Heart left ventricle (tissue), 16 donors: ENCODE data around the gene DHX32. TPM values are rescaled to one million over a fixed set of nuclear protein-coding genes. Genes with fewer than 3 reads are reported as not detected.

ENCODE experiments used
- ATAC-seq, 4 donors: fragments of 200-7000 bp; cut with Tn5 transposase; one replicate each; pipeline ENCODE4 v1.9.1; 2020 to 2022; ENCODE audit warnings: moderate library complexity in 4 of 4, mild to moderate bottlenecking in 3 of 4, moderate number of reproducible peaks in 1 of 4
- DNase-seq, 5 donors: peaks; one replicate each; pipeline ENCODE4 v3.0.0-alpha.2; 2020
- H3K27ac ChIP-seq, 12 donors: fragments of 200-600 bp; sonication (generic) in 4 of 12; one replicate each; pipeline versions ENCODE4 v1.5.0 to v1.8.0; 2016 to 2022; ENCODE audit warnings: mild to moderate bottlenecking in 2 of 12
- H3K27me3 ChIP-seq, 9 donors: fragments of 200-600 bp; sonication (generic) in 2 of 9; one replicate each; pipeline versions ENCODE4 v1.5.1 to v1.8.0; 2016 to 2022; ENCODE audit warnings: mild to moderate bottlenecking in 3 of 9
- H3K36me3 ChIP-seq, 9 donors: fragments of 200-600 bp; sonication (generic) in 2 of 9; one replicate each; pipeline versions ENCODE4 v1.5.0 to v1.8.0; 2018 to 2022; ENCODE audit warnings: mild to moderate bottlenecking in 2 of 9
- H3K4me1 ChIP-seq, 12 donors: fragments of 200-600 bp; sonication (generic) in 4 of 12; one replicate each; pipeline versions ENCODE4 v1.5.0 to v1.8.0; 2016 to 2022; ENCODE audit warnings: mild to moderate bottlenecking in 3 of 12
- H3K4me3 ChIP-seq, 12 donors: fragments of 200-600 bp; sonication (generic) in 4 of 12; one replicate each; pipeline versions ENCODE4 v1.5.0 to v1.8.0; 2017 to 2022; ENCODE audit warnings: mild to moderate bottlenecking in 9 of 12, moderate library complexity in 4 of 12
- H3K9me3 ChIP-seq, 12 donors: fragments of 200-600 bp; sonication (generic) in 4 of 12; one replicate each; pipeline versions ENCODE4 v1.5.0 to v1.8.0; 2016 to 2022; ENCODE audit warnings: mild to moderate bottlenecking in 1 of 12
- POLR2A ChIP-seq, 2 donors: fragments of 450-650 bp; IDR thresholded peaks; one replicate each; pipeline ENCODE4 v1.6.1; 2017; ENCODE audit warnings: antibody characterized with exemption in 2 of 2, mild to moderate bottlenecking in 2 of 2, moderate library complexity in 2 of 2
- WGBS, 4 donors: extraction: QIAGEN DNeasy Blood & Tissue Kit in 2 of 4; methylation state at CpG; one replicate each; pipeline versions ENCODE4 v1.1.5 to v1.1.7; 2013 to 2018; 5-methylcytosine and 5-hydroxymethylcytosine counted together
- intact Hi-C, 10 donors: fragments of 100-400 bp; cut with DNase I; formaldehyde crosslinking; loops; one replicate each; pipeline versions ENCODE4 v1.11.1 to v1.14.2; 2022
- polyA plus RNA-seq, 2 donors: library from polyadenylated mRNA; stranded (reverse); fragments of 200-250 nt; gene quantifications; one replicate each; pipeline ENCODE4 v1.2.3, GENCODE V29; 2013
- total RNA-seq, 9 donors: library from RNA; depleted of rRNA in 2 of 9; stranded (reverse); fragments of >200 nt in 2 of 9; fragmentation: NEBNext Ultra II Directional in 3 of 9; extraction: Animal tissue kit (Norgen Biotek cat#: 25700) in 3 of 9; gene quantifications; one replicate each; pipeline versions ENCODE4 v1.1.0 to v1.2.4, GENCODE V29; 2016 to 2023
- TF ChIP-seq, protein P1 (sequence below), 12 donors: fragments of 200-600 bp; sonication (generic) in 4 of 12; IDR thresholded peaks; one replicate each; pipeline versions ENCODE4 v1.5.0 to v1.8.0; 2018 to 2022; ENCODE audit warnings: antibody characterized with exemption in 12 of 12, mild to moderate bottlenecking in 5 of 12
- donor health status: ischemic (EF 13 %, LVEDD 7.1; RV severe dilation, severe dysfunction).
- donor health status: healthy with polysubstance abuse.
- donor health status: DM: no; HTN: yes; CAD: no.
- donor health status: DM: no; HTN: no; CAD: no.
- donor health status: ischemic (EF 25% LVEDD 6.9; RV normal size, moderate dysfunction).
- donor health status: ischemic (EF 25% LVEDD 5.7; RV mildly dilated, moderate dysfunction).
- donor health status: healthy.
- donor health status: DM: yes; HTN: yes; CAD: no.
- donor health status: ischemic (EF 35%, LVEDD 5.7; RV mildly dilated, moderate dysfunction).
- donor health status: nonischemic (EF 11% LVEDD 7.7; RV severe dilation, severe dysfunction).
- donor health status: DM: yes; HTN: yes; CAD: no.
- donor health status: PGD.
- donor health status: ischemic (EF 29% LVEDD 5.4; RV normal size, mild dysfunction).
- donor health status: nonischemic (EF 23%, LVEDD 6.1; RV moderate dilation, normal function).

The DHX32 gene
- total and polyA plus RNA-seq, 11 donors, result 24.6 to 60.7 (median 37.9) TPM

DNA sequence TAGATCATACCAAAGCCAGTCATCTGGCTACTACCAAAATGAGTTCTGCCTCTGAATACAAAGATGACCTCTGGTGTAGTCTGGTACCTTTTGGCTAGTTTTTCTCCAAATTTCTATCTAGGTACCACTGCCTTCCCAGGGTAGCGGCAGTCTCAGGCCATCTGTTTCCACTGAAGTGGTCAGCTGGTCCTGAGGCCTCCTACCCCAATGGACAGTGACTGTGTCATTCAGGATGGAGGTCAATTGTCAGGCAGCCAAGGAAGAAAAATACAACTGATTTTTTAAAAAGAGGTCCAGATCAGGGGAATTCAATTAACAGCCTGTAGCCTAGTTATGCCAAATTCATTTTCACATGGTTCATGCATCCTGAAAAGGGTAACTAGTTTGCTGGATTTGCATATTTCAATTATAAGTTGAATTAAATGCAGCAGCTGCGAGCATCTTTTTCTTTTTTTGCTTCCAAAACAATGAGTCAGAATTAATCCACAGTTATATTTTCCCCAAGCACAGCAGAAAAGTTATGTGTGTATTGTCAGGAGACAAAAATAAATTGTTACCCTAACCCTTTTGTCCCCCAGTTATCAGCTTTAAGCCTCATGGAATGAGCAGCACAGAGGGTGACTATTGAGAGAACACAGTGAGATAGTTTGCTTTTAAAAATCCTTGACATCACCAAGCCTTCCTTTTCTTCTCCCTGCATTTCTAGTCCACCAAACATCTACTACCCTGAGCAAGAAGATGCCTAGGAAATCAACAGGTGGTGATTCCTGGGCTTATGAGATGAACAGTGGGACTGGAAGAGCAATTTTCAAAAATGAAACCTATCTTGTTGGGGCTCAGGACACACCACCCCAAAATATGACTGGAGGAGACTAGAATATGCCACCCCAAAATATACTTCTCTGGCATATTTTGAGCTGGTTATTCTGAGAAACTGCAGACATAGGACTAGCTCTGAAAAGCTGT, 30.0 kb downstream of the DHX32 start:
- ATAC-seq (peak; percentile 32 to 88 (median 78)), DNase-seq (no peak)
- 77 to 88% (median 83%) methylated on average over 2 of the region's 2 CpGs for WGBS, 4 donors
- peak overlapping the region in 9 of 12 donors; percentile 30 to 83 (median 66) for H3K27ac ChIP-seq
- H3K9me3 ChIP-seq, result no peaks in the 10 kb centered on the region
- intact Hi-C loops, result no loop called here
- no peaks in the 10 kb centered on the region for H3K27me3 ChIP-seq
- H3K4me1 ChIP-seq, result peaks cover 0 to 22% (median 0%) of the 10 kb centered on the region in 12 donors
- no peak for TF ChIP-seq POLR2A (IDR thresholded peaks at IDR 0.05)
- TF ChIP-seq, protein P1, sequence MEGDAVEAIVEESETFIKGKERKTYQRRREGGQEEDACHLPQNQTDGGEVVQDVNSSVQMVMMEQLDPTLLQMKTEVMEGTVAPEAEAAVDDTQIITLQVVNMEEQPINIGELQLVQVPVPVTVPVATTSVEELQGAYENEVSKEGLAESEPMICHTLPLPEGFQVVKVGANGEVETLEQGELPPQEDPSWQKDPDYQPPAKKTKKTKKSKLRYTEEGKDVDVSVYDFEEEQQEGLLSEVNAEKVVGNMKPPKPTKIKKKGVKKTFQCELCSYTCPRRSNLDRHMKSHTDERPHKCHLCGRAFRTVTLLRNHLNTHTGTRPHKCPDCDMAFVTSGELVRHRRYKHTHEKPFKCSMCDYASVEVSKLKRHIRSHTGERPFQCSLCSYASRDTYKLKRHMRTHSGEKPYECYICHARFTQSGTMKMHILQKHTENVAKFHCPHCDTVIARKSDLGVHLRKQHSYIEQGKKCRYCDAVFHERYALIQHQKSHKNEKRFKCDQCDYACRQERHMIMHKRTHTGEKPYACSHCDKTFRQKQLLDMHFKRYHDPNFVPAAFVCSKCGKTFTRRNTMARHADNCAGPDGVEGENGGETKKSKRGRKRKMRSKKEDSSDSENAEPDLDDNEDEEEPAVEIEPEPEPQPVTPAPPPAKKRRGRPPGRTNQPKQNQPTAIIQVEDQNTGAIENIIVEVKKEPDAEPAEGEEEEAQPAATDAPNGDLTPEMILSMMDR (IDR thresholded peaks at IDR 0.05), result no peak
- no peak overlapping the region for H3K4me3 ChIP-seq
- H3K36me3 ChIP-seq, result peaks cover 0 to 93% (median 75%) of the 10 kb centered on the region in 9 donors

DNA sequence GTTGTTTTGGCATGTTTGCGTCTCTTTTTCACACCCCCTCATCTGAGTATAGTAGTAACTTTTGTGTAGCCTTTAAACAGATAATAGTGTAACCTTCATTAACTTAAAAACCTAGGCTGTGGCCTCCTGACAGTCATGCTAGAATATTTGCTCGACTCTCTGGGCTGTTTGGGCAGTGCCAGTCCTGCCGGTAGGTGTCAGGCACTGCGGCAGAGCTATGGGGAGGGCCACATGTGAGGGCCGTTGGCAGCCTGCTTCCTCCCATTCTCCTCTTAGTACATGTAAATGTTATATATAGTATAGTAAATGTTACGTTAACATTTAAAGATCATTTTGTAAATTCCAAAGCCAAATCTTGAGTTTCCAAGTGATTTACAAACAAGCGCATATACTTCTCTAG, 31.6 kb downstream of the DHX32 start:
- Histone ChIP-seq H3K4me3 (no peak overlapping the region), H3K4me1 (peaks cover 0 to 34% (median 6%) of the 10 kb centered on the region in 12 donors), H3K27me3 (no peaks in the 10 kb centered on the region), H3K27ac (peak overlapping the region in 5 of 12 donors; percentile 4 to 31 (median 24)), H3K36me3 (peaks cover 0 to 90% (median 74%) of the 10 kb centered on the region in 9 donors), H3K9me3 (no peaks in the 10 kb centered on the region)
- intact Hi-C loops, result no loop called here
- TF ChIP-seq, protein P1 (IDR thresholded peaks at IDR 0.05), result no peak
- no peak for TF ChIP-seq POLR2A (IDR thresholded peaks at IDR 0.05)
- 87 to 95% (median 89%) methylated on average over 7 of the region's 7 CpGs for WGBS, 4 donors
- no peak for DNase-seq
- ATAC-seq, result peak in 1 of 4 donors; percentile 46

DNA sequence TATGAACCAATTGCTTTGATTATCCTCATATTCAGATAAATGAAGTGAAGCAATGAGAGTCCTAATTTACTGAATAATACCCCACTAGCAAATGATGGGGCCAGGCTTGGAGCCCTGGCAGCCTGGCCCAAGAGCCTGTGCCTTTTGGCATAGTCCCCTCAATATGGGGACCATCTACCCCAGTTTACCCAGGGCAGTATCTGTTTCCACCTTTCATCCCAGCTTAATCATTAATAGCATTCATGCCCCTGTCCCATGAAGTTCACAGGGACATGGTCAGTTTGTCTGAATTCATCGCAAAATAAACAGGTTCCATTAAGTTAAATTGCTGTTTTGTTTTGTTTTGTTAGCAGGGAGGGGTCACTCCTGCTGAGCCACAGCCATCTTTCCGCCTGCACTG, 32.2 kb downstream of the DHX32 start:
- Histone ChIP-seq H3K27ac (peak overlapping the region in 1 of 12 donors; percentile 31), H3K36me3 (peaks cover 0 to 90% (median 78%) of the 10 kb centered on the region in 9 donors), H3K27me3 (no peaks in the 10 kb centered on the region), H3K9me3 (no peaks in the 10 kb centered on the region), H3K4me1 (peaks cover 0 to 40% (median 8%) of the 10 kb centered on the region in 12 donors), H3K4me3 (no peak overlapping the region)
- DNase-seq (no peak), ATAC-seq (no peak)
- intact Hi-C loops, result no loop called here
- WGBS, 4 donors, result 92 to 96% (median 96%) methylated on average over 2 of the region's 2 CpGs
- TF ChIP-seq POLR2A (IDR thresholded peaks at IDR 0.05), result no peak
- TF ChIP-seq, protein P1 (IDR thresholded peaks at IDR 0.05), result no peak

DNA sequence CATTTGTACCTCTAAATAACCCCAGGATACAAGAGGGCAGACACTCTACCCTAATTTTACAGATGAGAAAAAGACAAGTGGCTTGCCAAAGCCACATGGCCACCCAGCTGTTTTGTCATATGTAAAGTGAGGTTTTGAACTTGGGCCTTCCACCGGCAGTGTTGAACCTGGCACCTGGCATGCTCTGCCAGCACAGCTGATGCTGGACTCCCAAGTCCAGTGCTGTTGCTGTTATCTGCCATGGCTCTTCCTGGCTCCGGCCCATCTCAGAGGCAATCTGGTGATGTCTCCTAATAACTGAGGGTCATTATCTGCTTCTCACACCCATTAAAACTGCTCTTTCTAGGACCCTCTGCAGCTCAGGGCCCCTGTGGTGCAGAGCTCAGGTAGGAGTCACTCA, 32.7 kb downstream of the DHX32 start:
- intact Hi-C loops, result no loop called here
- Histone ChIP-seq H3K27me3 (no peaks in the 10 kb centered on the region), H3K4me1 (peaks cover 0 to 41% (median 8%) of the 10 kb centered on the region in 12 donors), H3K36me3 (peaks cover 0 to 89% (median 80%) of the 10 kb centered on the region in 9 donors), H3K4me3 (no peak overlapping the region), H3K9me3 (no peaks in the 10 kb centered on the region), H3K27ac (peak overlapping the region in 1 of 12 donors; percentile 37)
- DNase-seq (no peak), ATAC-seq (no peak)
- TF ChIP-seq POLR2A (IDR thresholded peaks at IDR 0.05), result no peak
- TF ChIP-seq, protein P1 (IDR thresholded peaks at IDR 0.05), result no peak
- WGBS, 4 donors, result 56 to 80% (median 74%) methylated on average over 2 of the region's 2 CpGs
